Measurements from ENCODE around the gene CMTM4.
"Not testable (repeated sequence)": the region's sequence is repeated elsewhere in the genome, so short reads cannot be mapped to it uniquely, and the experiment has no call there.

CMTM4 gene

GRCh38 chr16:66673691-66674090, 22.9 kb downstream of the CMTM4 start:
- no peak for DNase-seq (ENCODE audit: low read depth)

GRCh38 chr16:66670691-66671388, 25.7 kb downstream of the CMTM4 start:
- no peak for DNase-seq (ENCODE audit: low read depth)

DNA sequence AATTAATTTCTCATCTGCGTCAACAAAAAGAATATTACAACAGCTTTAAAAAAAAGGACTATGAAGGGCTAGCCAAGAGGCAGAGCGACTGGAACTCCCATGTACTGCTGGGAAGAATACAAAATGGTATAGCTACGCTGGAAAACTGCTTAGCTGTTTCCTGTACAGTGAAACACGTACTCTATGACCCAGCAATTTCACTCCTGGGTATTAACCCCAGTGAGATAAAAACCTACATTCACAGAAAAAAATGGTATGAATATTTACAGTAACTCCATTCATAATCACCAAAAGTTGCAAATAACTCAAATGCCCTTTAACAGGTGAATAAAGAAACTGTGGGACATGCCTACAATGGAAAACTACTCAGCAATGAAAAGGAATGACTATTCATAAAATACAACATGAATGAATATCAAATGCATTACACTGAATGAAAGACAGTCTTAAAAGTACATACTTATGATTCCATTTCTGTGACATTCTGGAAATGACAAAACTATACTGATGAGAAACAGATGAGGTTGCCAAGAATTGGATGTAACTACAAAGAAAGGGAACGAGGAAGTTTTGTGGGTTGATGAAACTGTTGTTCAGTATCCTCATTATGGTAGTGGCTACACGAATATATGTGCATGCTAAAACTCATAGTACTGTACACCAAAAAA, 27.6 kb downstream of the CMTM4 start:
- DNase-seq (ENCODE audit: low read depth): no peak

- no peak for DNase-seq (ENCODE audit: low read depth)
Measured at GRCh38 chr16:66667944-66668343, 28.6 kb downstream of the CMTM4 start.

- DNase-seq (ENCODE audit: low read depth): no peak
Measured at GRCh38 chr16:66662445-66663194, 33.9 kb downstream of the CMTM4 start.

- not testable (repeated sequence) for DNase-seq (ENCODE audit: low read depth)
Measured at GRCh38 chr16:66661671-66662346, 34.7 kb downstream of the CMTM4 start.

GRCh38 chr16:66661210-66661560, 35.4 kb downstream of the CMTM4 start:
- no peak for DNase-seq (ENCODE audit: low read depth)

DNA sequence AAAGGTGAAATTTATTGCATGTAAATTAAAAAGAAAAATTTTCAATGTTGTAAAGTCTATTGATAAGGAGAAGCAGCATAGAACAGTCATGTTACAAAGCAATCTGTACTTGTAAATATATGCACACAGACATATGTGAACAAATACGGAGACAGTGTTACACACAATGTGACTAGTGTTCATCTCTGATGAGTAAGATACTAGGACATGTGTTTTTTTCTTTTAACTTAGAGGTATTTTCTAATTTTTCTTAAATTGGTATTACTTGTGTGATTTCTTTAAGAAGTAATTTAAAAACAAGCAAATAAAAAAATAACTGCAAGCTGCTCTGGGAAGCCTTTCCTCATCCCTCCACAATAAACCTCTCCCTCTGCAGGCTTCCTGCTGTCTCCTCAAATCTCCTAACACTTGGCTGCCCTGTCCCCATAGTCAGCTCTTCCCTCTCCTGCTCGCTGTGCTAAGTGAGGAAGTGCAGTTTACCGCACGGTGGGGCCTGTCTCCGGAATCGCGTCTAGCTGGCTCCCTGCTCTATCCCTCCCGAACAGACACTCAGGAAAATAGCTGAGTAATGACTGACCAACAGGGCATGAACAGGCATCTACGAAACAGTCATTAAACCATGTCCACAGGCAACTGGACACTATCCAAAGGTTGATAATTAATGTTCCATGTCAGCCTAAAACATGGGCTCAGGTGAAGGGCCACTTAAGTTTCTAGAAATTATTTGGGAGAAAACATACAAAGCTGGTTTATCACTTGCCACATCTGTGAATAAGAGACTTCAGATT, 35.9 kb downstream of the CMTM4 start:
- DNase-seq (ENCODE audit: low read depth): no peak

- no peak for DNase-seq (ENCODE audit: low read depth)
Measured at GRCh38 chr16:66658860-66659190, 37.7 kb downstream of the CMTM4 start.

DNA sequence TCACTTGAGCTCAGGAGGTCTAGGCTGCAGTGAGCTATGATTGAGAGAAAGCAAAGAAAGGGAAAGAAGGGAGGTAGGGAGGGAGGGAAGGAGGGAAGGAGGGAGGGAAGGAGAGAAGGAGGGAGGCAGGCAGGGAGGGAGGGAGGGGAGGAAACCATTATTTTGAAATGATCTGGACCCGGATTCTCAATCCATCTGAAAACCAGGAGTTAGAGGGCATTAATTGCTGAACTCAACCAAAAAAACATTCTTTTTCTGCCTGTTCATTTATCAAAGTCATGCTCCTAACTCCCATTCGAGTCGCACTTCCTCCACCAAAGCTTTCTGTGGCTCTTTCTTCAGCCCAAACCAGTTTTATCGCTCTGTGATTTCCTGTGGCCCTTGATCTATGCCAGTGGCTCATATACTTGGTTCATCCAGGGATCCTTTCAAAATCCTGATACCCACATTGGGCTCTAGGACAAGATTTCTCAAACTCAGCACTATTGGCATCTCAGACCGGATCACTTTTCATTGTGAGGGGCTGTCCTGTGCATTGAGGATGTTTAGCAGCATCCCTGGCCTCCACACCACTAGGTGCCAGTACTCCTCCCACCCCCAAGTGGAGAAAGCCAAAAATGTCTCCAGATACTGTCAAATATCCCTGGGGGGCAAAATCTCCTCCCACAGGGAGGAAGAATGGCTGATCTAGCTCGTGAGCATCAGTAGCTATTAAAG, 38.2 kb downstream of the CMTM4 start:
- DNase-seq (ENCODE audit: low read depth): no peak

DNA sequence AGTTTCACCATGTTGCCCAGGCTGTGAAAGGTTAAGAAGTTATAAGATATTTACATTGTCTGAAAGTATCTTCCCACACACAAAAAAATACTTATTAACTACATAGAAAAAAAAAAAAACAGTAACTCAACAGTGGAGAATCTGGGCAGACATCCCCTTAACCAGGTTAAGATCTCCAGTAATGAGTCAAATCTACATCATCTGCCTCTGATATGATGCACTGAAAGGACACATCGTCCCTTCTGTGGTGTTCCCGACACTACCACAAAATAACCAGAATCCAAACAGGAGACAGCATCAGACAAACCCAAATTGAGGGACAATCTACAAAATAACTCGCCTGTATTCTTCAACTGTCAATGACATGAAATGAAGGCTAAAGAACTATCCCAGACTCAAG, 40.0 kb downstream of the CMTM4 start:
- no peak for DNase-seq (ENCODE audit: low read depth)

GRCh38 chr16:66653581-66654350, 42.8 kb downstream of the CMTM4 start:
- DNase-seq (ENCODE audit: low read depth): no peak

- no peak for DNase-seq (ENCODE audit: low read depth)
Measured at GRCh38 chr16:66652661-66653360, 43.7 kb downstream of the CMTM4 start.

- DNase-seq (ENCODE audit: low read depth): no peak
Measured at GRCh38 chr16:66651965-66652364, 44.6 kb downstream of the CMTM4 start.

DNA sequence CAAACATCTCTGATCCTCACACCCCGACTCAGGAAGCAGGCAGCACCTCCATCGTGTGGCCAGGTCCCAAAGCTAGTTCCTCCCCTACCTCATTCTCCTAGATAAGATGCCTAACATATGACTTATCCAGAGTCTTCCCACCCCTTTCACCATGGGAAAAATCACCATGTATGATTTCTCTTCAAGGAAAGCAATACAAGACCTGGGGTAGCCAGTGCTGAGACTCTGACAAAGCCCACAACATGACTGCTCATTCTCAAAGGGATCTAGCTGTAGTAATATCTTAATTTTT, 45.1 kb downstream of the CMTM4 start:
- no peak for DNase-seq (ENCODE audit: low read depth)

- peak; percentile 55 for DNase-seq (ENCODE audit: low read depth)
Measured at GRCh38 chr16:66650707-66651473, 45.7 kb downstream of the CMTM4 start.

DNA sequence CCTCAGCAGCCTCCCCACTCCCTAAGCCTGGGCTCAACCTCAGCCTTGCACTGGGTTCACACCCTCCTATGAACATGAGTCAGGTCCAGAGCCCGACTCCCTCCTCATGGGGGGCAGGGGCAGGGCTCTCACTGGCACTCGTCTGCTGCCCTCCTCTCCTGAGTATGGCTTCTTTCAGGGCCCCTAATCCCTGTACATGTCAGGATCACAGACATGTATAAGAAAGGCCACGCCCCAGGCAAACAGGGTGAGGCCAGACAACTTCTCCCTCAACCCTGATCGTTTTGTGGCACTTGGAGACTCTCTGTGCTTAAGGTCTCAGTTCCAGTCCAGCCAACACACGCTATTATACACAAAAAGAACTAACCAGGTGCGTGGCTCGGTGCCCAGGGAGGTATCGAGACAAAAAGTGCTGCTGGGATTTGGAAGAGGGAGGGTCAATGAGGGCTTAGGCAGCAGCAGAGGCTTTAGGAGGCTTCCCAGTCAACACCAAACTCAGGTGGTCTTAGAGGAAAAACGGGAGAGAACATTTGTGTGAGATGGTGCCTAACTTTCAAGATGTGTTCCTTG, 46.8 kb downstream of the CMTM4 start:
- no peak for DNase-seq (ENCODE audit: low read depth)

DNA sequence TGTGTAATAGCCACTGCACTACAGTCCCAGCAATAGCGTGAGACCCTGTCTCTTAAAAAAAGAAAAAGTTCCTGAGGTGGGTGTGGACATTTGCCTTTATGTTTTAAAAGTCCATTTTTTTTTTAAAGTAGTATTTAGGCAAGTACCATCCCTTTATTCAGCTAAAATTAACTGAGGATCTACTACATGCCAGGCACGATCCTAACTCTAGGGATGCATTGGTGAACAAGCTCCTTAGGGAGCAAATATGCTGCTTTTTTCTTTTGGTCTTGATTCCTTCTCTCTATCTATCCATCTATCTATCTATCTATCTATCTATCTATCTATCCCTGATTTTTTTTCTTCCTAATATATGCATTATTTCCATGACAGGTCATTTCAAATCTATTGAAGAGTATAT, 47.4 kb downstream of the CMTM4 start:
- no peak for DNase-seq (ENCODE audit: low read depth)

DNA sequence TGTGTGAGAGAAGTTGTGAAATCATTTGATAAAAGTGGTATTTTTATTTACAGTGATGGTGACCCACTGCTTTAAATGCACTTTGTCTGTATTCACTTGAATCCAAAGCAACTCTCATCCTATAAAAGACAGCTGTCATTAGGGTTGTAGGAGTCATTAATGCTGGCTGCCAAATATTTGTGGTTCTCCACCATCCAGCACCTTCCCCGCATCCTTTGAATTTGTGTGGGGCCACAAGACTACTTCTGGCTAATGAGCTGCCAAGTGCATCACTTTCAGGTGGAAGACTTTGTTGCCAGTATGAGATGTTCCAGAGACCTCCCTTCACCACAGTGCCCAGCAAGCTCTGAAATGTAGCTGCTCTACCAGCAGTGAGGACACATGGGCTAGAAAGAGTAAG, 48.7 kb downstream of the CMTM4 start:
- DNase-seq (ENCODE audit: low read depth): no peak
